ENCODE measurements around the gene ADCY5. TPM values are rescaled to one million over a fixed set of nuclear protein-coding genes. Genes with fewer than 3 reads are reported as not detected.

ADCY5 gene
- total RNA-seq, 4 donors from 2014 or later: 13.3 to 27.4 (median 21.7) TPM

DNA sequence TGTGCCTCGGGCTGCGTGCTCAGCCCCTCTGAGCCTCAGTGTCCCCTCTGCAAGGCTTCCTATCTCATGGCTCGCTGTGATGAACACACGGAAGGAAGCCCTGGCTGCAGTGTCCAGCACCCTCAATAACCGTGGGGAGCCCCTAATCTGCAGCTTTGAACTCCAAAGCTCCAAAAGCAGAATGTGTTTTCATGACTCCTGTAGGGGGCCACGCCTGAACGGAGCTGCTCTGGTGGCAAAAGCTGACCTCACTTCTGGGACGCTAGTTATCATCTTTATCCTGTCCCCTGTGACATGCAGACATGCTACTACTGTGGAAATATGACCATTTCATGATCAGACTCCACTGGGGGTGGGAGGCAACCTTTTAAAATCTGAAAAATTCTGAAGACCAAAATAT is 148.3 kb downstream of the ADCY5 start:
- Histone ChIP-seq H3K36me3 (peaks cover 0 to 24% (median 0%) of the 10 kb centered on the region in 3 donors), H3K27ac (no peak overlapping the region), H3K4me3 (no peak overlapping the region), H3K27me3 (no peaks in the 10 kb centered on the region), H3K9me3 (peaks cover 0 to 1% (median 0%) of the 10 kb centered on the region in 4 donors), H3K4me1 (no peaks in the 10 kb centered on the region)
- TF ChIP-seq POLR2A (IDR thresholded peaks at IDR 0.05) (no peak), EP300 (IDR thresholded peaks at IDR 0.05) (no peak)
- TF ChIP-seq, protein P1, sequence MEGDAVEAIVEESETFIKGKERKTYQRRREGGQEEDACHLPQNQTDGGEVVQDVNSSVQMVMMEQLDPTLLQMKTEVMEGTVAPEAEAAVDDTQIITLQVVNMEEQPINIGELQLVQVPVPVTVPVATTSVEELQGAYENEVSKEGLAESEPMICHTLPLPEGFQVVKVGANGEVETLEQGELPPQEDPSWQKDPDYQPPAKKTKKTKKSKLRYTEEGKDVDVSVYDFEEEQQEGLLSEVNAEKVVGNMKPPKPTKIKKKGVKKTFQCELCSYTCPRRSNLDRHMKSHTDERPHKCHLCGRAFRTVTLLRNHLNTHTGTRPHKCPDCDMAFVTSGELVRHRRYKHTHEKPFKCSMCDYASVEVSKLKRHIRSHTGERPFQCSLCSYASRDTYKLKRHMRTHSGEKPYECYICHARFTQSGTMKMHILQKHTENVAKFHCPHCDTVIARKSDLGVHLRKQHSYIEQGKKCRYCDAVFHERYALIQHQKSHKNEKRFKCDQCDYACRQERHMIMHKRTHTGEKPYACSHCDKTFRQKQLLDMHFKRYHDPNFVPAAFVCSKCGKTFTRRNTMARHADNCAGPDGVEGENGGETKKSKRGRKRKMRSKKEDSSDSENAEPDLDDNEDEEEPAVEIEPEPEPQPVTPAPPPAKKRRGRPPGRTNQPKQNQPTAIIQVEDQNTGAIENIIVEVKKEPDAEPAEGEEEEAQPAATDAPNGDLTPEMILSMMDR (IDR thresholded peaks at IDR 0.05): no peak
- DNase-seq (ENCODE audit: low spot score in 2 of 2): no peak
- 58 to 68% methylated on average over 3 to 8 of the region's 8 CpGs for WGBS, 2 donors

DNA sequence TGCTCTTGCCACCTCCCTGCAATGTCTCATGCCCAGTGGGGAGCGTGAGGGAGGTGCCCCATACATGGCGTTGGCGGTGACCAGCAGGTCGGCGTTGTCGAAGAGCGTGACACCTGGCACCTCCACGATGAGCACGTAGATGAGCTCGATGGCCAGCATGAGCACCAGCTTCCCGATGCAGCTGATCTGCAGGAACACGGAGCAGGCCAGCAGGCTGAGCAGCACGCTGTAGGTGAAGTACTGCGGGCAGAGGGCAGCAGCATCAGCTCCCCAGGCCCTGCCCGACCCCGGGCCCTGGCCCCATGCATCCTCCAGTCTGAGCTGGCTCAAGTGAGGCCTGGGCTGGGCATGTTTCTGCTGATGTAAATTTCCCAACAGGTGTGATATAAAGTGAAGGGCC is 148.8 kb downstream of the ADCY5 start:
- Histone ChIP-seq H3K9me3 (no peaks in the 10 kb centered on the region), H3K36me3 (peaks cover 0 to 28% (median 0%) of the 10 kb centered on the region in 3 donors), H3K4me3 (no peak overlapping the region), H3K4me1 (no peaks in the 10 kb centered on the region), H3K27me3 (no peaks in the 10 kb centered on the region), H3K27ac (no peak overlapping the region)
- no peak for DNase-seq (ENCODE audit: low spot score in 2 of 2)
- TF ChIP-seq POLR2A (IDR thresholded peaks at IDR 0.05) (no peak), EP300 (IDR thresholded peaks at IDR 0.05) (no peak)
- TF ChIP-seq, protein P1 (IDR thresholded peaks at IDR 0.05): no peak
- 90 to 97% methylated on average over 7 to 16 of the region's 16 CpGs for WGBS, 2 donors

DNA sequence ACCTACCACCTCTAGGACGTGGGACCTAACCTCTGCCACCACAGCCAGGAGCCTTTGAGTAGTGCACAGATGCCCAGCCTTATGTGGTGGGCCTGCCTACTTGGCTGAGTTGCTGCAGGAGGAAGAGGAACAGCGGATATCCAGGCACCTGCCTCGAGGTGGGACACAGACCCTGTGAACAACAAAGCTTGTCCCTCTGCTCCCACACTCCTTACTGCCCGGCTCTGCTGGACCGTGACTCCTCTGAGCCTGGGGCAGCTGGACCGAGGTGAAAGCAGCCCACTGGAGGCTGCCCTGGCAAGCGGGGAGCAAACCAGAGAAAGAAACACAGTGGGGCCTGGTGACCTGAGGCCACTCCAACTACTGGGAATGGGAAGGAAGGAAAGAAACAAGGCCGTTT is 149.3 kb downstream of the ADCY5 start:
- no peaks in the 10 kb centered on the region for H3K4me1 ChIP-seq
- no peak overlapping the region for H3K4me3 ChIP-seq
- peaks cover 0 to 31% (median 0%) of the 10 kb centered on the region in 3 donors for H3K36me3 ChIP-seq
- no peaks in the 10 kb centered on the region for H3K27me3 ChIP-seq
- H3K27ac ChIP-seq: no peak overlapping the region
- no peaks in the 10 kb centered on the region for H3K9me3 ChIP-seq
- 73 to 84% methylated on average over 7 to 8 of the region's 8 CpGs for WGBS, 2 donors
- TF ChIP-seq, protein P1 (IDR thresholded peaks at IDR 0.05): no peak
- TF ChIP-seq POLR2A (IDR thresholded peaks at IDR 0.05) (no peak), EP300 (IDR thresholded peaks at IDR 0.05) (no peak)
- DNase-seq (ENCODE audit: low spot score in 2 of 2): no peak

DNA sequence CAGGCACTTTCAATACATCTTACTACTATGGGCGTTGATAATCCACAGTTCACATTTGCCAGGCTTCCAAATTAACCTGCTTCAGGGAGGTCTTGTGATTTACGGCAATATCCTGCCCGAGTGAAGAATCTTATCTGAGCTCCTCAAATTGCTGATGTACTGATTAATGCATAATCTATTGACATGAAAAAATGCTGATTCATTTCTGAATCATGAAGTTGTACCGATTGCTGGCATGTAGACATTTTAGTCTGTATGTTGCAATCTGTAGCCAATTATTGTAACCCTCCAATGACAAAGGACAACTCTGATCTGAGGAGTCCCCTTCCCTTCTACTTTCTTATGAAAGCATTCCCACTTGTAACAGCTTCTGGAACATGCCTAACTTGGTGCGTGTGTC is 150.0 kb downstream of the ADCY5 start:
- Histone ChIP-seq H3K27me3 (no peaks in the 10 kb centered on the region), H3K4me1 (no peaks in the 10 kb centered on the region), H3K27ac (no peak overlapping the region), H3K9me3 (no peaks in the 10 kb centered on the region), H3K36me3 (peaks cover 0 to 32% (median 0%) of the 10 kb centered on the region in 3 donors), H3K4me3 (no peak overlapping the region)
- no peak for DNase-seq (ENCODE audit: low spot score in 2 of 2)
- WGBS, 2 donors: 81 to 82% methylated on average over 5 of the region's 5 CpGs
- TF ChIP-seq, protein P1 (IDR thresholded peaks at IDR 0.05): no peak
- TF ChIP-seq POLR2A (IDR thresholded peaks at IDR 0.05): no peak
- TF ChIP-seq EP300 (IDR thresholded peaks at IDR 0.05): no peak

DNA sequence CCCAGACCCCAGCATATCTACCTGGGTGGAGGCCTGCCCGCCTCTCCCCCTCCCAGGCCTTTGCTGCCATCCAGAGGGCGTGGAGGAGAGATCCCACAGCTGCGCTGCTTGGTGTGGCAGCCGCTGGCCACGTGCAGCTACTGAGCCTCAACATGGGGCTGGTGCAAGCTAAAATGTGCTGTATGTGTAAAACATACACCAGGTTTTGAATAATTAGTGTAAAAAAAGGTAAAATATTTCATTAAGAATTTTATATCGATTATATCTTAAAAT is 151.3 kb downstream of the ADCY5 start:
- H3K36me3 ChIP-seq: peaks cover 0 to 27% (median 0%) of the 10 kb centered on the region in 3 donors
- H3K9me3 ChIP-seq: no peaks in the 10 kb centered on the region
- H3K27me3 ChIP-seq: no peaks in the 10 kb centered on the region
- H3K27ac ChIP-seq: no peak overlapping the region
- 80% methylated on average over 6 of the region's 6 CpGs for WGBS, 2 donors
- no peak for DNase-seq (ENCODE audit: low spot score in 2 of 2)
- no peak overlapping the region for H3K4me3 ChIP-seq
- TF ChIP-seq, protein P1 (IDR thresholded peaks at IDR 0.05): no peak
- TF ChIP-seq POLR2A (IDR thresholded peaks at IDR 0.05): no peak
- TF ChIP-seq EP300 (IDR thresholded peaks at IDR 0.05): no peak
- no peaks in the 10 kb centered on the region for H3K4me1 ChIP-seq
